Endothelial cell of umbilical vein (primary cell): Measurements from ENCODE around the gene PCNX1.

Source experiments
- EZH2 ChIP-seq: IDR thresholded peaks from 2 replicates; pipeline ENCODE4 v1.6.1; 2012; ENCODE audit warnings: borderline replicate concordance, low read depth, mild to moderate bottlenecking, moderate library complexity, low read length, inconsistent platforms; ENCODE audit not compliant: severe bottlenecking
- TF ChIP-seq, protein P1 (sequence below), 2 donors: IDR thresholded peaks; 1 replicate in 1 of 2; 2 replicates in 1 of 2; pipeline ENCODE4 v1.5.1; 2011; ENCODE audit warnings: low read length in 2 of 2, mild to moderate bottlenecking in 2 of 2, moderate library complexity in 2 of 2, control low read depth in 1 of 2, inconsistent platforms in 1 of 2, low read depth in 1 of 2; ENCODE audit not compliant: insufficient read depth in 1 of 2; ENCODE audit errors: extremely low read depth in 1 of 2

- TF ChIP-seq, protein P1, sequence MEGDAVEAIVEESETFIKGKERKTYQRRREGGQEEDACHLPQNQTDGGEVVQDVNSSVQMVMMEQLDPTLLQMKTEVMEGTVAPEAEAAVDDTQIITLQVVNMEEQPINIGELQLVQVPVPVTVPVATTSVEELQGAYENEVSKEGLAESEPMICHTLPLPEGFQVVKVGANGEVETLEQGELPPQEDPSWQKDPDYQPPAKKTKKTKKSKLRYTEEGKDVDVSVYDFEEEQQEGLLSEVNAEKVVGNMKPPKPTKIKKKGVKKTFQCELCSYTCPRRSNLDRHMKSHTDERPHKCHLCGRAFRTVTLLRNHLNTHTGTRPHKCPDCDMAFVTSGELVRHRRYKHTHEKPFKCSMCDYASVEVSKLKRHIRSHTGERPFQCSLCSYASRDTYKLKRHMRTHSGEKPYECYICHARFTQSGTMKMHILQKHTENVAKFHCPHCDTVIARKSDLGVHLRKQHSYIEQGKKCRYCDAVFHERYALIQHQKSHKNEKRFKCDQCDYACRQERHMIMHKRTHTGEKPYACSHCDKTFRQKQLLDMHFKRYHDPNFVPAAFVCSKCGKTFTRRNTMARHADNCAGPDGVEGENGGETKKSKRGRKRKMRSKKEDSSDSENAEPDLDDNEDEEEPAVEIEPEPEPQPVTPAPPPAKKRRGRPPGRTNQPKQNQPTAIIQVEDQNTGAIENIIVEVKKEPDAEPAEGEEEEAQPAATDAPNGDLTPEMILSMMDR (IDR thresholded peaks at IDR 0.05; ENCODE audit: extremely low read depth in 1 of 2, insufficient read depth in 1 of 2, low read depth in 1 of 2, low read length in 2 of 2) = no peak
- TF ChIP-seq EZH2 = no peak
These were observed 88.4 kb downstream of the PCNX1 start for GRCh38 chr14:70995671-70996070.
